ENCODE measurements around the gene TNFSF18.

TNFSF18 gene

DNA sequence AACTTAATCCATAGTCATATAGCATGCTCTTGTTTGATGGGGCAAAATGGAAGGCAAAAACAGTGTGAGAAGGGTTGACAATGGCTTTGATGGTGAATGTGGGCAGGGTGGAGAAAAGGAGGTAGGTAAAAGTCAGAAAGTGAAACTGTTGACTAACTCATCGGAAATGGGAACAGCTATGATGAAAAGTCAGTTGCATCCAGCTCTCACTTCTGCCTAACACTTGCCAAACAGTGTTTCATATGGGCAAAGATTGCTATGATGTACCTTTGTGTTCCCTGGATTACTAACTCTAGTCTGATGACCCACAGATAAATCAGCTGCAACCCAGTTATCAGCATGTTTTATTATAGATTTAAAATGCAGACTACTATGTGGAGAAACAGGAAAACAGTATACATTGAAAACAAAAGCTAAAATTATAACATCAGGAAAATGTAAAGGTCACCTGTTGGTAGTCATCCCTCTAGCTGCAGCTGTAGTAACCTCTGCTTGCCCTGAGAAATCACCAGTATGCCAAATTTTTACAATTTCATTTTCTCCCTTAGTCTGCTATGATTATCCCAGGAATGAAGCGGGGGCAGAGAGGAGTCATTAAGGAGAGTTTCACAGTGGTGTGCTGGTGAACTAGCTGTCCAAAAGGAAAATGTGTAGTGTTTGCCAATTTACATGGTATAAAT, 11.7 kb downstream of the TNFSF18 start:
- DNase-seq, result no peak

DNA sequence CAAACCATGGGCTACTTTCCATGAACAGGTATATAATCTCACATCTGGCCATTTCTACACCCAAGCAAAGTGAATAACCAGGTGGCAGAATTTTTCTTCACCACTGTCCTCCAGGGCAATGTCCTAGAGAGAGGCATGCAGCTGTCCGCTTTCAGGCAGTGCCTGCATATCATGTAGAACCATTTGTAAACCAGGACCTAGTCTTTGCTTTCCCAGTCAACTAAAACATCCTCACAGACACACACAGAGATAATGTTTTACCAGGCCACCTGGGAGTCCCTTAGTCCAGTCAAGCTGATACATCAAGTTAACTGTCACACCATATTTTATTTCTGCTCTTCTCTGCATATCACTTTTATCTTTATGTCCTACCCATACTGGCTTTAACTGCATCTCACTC, 26.2 kb downstream of the TNFSF18 start:
- no peak for DNase-seq

DNA sequence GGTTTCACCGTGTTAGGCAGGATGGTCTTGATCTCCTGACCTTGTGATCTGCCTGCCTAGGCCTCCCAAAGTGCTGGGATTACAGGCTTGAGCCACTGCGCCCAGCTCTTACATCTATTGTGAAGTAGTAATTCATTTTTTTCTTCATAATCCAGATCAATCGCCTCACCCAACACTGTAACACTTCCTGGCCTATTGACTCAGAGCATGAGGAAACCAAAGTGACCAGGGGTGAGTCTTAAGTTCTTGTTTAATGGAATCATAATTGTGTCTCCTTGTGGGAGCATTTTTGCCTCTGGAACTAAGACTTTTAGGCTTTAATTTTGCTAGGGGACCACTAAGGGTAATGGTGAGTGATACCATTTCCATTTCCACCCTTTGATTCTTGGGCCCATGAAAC, 27.4 kb downstream of the TNFSF18 start:
- DNase-seq, result peak; percentile 18

DNA sequence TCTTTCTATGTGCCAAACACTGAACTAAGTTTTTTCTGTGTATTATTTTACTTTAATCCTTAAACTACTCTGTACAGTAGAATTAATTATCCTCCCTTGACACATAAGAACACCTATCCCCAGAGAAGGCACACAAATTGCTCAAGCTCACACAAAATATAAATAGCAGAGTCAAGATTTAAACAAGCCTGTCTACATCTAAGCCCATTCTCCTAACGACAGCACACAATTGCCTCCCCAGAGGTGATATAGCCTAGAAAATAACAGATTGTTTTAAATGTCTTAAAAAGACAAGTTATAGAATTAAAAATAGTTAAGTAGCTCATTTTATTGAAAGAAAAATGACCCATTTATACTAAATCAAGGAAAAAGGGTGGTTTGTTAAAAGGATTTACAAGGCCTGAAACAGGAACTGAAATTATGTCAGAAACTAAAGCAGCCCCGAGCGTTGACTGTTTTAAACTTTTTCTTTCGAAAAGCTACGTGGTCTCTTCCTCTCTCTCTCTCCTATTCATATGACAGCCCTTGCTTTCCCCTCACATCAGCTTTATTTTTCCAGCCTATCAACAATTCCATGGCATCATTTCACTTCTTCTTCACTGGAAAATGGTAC, 30.5 kb downstream of the TNFSF18 start:
- DNase-seq, result no peak

DNA sequence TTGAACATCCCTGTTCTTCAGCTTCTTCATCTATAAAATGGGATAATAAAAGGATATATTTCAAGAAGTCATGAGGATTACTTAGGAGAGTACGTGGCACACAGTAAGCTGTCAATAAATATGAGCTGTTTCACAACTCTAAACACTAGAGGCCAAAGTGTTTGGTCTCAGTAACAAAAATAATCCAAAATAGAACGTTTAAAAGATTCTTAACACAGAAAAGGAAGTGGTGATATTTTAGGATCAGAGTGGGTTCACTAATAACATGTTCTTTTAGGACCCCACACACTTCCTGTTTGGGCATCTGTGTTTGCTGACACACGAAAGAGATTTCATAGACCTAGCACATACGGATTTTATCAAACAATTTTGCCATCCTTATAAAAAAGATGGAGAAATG, 32.9 kb downstream of the TNFSF18 start:
- DNase-seq, result no peak

DNA sequence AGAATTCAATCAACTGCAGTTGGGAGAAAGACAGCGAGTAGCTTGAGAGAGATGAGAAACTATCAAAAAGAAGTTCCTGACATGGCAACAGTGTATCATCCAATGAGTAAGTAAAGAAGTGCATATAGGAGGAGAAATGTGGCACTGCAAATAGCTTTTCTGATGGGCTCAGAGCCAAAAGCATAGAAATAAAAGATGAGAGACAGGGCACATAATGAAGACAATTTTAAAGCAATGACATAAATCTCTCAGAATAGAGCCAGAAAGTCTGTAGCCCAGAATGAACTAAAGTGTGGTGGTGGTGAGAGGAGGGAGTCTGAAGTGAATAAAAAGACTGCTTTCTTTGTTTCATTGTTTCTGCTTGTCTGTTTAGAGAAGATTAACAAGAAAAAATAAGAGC, 34.3 kb downstream of the TNFSF18 start:
- no peak for DNase-seq

DNA sequence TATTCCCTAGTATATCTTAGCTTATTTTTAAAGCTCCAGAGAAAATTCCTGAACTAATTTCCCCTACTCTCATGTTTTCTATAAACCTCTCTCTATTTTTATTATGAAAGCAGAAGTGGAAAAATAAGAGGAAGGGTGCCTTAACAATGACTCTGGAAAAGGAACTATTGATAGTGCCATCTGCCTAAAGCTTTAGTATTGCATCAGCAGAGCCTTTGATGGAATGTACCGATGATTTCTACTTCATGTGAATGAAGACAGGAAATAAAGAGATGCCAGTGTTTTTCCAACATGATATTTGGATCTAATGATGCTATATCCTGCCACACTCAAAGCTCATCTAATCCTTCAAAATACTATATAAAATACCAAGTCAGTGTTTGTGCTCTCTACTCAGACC, 35.1 kb downstream of the TNFSF18 start:
- no peak for DNase-seq

DNA sequence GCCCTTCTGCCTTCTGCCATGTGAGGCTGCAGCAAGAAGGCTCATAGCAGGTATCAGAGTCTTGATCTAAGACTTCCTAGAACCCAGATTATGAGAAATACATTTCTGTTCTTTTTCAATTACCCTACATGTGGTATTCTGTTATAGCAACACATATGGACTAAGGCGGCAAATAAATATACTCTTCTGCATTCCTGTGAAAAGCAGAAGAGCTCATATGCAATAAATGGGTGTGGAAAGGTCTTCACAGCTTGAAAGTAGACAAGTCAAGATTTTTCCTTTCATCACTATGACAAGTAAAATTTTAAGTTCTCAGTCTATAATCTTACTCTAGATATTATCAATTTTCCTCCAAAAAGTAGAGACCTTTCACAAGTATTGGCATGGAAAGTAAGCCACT, 36.6 kb downstream of the TNFSF18 start:
- DNase-seq, result no peak

DNA sequence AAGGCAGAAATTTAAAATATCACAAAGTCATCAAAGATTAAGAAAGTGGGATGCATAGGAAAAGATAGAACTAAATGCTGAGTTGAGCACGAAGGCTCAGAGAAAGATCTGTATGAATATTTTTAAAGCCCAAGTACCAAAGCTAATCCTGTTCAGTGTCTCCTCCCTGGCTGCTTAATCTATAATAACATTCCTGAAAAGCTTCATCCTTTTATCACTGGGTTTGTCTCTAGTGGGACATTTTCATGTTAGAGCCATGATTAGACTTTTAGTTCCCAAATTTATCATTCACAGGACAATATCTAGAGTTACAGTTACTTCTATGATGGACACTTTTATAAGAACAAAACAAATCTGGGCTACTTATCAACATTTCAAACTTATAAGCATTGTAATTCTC, 38.6 kb downstream of the TNFSF18 start:
- no peak for DNase-seq

DNA sequence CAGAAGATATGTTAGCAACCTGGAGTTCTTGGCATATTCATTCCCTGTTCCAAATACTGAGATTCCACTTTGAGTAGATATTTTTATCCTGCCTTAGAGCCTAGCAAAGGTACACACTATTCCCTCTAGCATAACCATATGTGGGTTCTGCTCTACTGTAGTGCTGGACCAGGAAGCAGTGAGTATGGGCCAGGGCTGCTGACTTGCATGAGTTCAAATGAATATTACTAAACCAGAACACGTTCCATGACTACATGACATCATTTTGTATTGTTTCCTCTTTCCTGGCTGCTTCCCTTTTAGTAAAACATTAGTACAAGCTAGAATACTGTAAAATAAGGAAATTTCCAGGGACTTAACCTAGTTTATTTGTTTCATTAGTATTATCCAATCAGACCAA, 41.1 kb downstream of the TNFSF18 start:
- no peak for DNase-seq

DNA sequence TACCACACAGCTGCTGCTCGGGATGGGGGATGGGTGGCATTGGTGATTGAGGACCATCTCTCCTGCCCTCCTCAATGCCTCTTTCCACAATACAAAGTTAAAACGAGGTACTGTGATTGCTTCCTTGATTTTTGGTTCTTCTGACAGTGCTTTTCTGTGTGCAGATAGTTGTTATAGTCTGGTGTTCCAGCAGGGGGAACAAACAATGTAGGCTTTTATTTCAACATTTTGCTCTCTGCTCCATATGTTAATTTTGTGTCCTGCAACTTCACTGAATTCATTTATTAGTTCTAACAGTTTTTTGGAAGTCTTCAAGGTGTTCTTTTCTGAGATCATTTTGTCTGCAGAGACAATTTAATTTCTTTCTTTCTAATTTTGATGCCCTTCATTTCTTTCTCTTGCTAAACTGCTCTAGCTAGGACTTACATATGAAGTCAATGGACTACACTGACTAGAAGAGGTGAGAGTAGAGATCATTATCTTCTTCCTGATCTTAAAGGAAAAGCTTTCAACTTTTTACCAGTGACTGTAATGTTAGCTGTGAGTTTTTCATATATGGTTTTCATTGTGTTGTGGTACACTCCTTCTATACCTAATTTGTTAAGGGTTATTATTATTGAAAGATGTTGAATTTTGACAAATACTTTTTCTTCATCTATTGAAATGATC, 45.4 kb downstream of the TNFSF18 start:
- no peak for DNase-seq

DNA sequence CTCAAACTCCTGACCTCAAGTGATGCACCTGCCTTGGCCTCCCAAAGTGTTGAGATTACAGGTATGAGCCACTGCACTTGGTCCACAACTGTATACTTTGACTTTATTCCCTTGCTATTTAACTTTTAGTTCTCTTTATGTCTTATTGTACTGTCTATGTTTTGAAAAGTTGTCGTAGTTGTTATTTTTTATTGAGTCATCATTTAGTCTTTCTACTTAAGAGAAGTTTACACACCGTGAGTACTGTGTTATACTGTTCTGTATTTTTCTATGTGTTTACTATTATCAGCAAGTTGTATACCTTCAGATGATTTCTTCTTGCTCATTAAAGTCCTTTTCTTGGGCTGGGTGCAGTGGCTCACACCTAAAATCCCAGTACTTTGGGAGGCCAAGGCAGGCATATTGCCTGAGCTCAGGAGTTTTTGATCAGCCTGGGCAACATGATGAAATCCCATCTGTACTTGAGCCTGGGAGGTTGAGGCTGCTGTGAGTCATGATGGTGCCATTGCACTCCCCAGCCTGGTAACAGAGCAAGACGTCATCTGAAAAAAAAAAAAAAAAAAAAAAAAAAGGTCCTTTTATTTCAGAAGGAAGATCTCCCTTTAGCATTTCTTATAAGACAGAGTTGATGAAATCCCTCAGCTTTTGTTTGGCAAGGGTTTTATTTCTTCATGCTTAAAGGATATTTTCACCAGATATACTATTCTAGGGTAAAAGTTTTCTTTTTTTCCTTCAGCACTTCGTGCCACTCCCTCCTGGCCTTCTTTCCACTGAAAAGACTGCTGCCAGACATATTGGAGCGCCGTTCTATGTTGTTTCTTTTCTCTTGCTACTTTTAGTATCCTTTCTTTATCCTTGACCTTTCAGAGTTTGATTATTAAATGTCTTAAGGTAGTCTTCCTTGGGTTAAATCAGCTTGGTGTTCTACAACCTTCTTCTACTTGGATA, 47.6 kb downstream of the TNFSF18 start:
- peak; percentile 83 for DNase-seq

DNA sequence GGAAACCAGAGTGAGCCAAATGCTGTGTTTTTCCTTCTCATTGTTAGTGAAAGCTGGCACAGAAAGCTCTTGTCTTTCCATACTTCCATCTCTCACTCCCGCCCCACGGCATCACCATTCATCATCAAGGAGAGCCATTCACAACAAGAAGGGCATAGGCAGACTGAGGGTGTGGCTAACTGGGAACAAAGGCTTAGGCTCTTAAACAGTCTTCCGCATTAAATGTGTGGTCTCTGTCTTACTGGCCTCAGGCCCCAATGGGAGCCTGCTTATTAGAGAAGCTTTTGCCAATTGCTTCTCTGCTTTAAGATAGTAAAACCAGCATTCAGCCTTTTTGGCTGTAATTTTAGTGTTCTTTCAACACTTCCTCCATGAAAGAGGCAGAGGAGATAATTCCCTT, 51.4 kb downstream of the TNFSF18 start:
- no peak for DNase-seq

DNA sequence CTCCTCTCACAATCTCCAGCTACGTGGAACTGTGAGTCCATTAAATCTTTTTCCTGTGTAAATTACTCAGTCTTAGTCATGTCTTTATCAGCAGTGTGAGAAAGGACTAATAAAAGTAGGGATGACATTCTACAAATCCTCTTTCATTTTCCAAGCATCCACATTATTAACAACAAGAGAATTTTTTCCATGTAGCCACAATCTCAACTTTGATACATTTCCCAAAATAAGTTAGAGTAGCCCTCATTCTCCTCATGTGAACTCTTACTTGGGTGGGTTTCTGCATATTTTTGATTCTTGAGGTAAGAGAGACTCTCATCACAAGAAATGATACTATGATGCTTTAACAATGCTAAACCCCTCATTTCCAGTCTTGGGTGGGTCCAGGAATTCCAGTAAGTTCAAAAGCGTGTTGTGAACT, 52.8 kb downstream of the TNFSF18 start:
- DNase-seq, result peak; percentile 51

DNA sequence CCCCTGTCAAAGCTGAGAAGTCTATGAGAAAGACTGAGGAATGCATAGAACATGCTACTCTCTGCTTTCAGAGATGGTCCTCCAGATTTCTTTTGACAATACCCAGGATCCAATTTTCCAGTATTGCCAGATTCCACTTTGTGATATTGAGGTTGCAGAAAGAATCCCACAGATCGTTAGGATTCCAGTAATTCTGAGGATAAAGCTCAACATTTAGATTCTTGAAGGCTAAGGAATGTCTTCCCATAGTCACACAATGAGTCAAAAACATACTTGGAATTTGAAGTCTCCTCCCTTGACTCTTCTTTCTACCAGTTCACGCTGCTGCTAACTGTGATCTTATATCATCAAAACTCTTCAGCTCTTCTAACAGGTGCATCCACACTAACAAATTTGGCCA, 57.1 kb downstream of the TNFSF18 start:
- peak; percentile 91 for DNase-seq

DNA sequence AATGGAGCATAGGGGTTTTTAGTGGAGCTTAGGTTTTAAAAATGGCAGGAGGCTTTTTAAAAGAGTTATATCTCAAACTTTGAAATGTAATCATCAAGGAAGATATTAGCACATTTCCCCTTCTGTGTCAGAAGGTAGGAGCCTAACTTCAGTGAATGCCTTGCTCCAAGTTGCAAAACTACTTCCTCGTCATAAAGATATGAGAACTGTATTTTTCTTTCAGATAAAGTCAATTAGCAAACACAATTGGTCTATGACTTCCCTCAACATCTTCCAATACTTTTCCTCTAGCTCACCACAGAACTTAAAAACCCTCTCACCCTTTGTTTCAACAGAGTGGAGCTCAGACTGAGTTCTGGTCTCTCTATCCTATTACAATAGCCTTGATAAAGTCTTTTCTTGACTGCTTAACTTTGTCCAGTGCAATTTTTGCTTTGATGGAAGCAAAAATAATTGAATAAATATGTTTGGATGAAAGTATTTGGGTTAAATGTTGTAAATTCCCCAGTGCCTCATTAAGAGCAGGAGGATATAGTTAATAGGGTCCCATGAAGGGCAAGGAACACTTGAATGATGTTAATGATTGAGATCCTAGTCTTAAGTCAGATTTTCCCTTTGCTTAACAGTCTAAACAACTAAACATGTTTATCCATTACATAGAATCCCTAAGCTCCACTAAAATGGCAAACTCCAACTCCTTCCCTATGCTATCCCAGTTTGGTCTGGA, 58.9 kb downstream of the TNFSF18 start:
- DNase-seq, result no peak

DNA sequence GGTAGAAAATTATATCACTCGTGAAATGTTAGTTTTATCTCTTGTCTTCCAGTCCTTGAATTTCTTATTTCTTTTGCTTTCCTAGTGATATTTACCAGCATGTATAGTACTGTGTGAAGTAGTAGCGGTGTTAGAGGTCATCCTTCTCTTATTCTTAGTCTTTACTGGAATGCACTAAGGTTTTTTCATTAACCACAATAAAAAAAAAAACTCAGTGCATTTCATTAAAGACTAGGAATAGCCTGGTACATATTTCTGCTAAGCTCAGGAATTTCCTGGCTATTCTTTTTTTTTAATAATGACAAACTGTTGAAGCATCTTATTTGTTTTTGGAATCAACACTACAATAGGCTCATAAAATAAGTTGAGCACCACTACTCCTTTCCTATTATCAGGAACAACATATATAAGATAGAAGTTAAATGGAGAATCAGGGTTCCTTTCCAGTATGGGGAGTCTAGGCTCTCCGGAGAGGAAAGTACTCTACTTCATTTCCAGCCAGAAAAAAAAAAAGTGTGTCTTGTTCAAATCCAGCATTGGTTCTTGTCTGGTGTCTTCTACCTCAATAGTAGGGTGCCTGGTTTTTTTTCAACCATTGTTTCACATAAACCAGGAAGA, 60.0 kb downstream of the TNFSF18 start:
- peak; percentile 85 for DNase-seq
